Measurements from ENCODE around the gene CCDC33.
"Not testable (repeated sequence)": the region's sequence is repeated elsewhere in the genome, so short reads cannot be mapped to it uniquely, and the experiment has no call there.

CCDC33 gene

GRCh38 chr15:74338676-74339075 is 102.5 kb downstream of the CCDC33 start:
- DNase-seq = no peak

GRCh38 chr15:74339371-74339770 is 103.2 kb downstream of the CCDC33 start:
- DNase-seq = no peak

GRCh38 chr15:74340150-74340549 is 104.0 kb downstream of the CCDC33 start:
- no peak for DNase-seq

- DNase-seq = no peak
Observed at GRCh38 chr15:74343127-74343796, 107.1 kb downstream of the CCDC33 start.

- DNase-seq = no peak
Observed at GRCh38 chr15:74343797-74344127, 107.6 kb downstream of the CCDC33 start.

GRCh38 chr15:74345051-74345450 is 108.9 kb downstream of the CCDC33 start:
- DNase-seq = no peak

- DNase-seq = no peak
Observed at GRCh38 chr15:74347757-74348250, 111.7 kb downstream of the CCDC33 start.

GRCh38 chr15:74349241-74349778 is 113.2 kb downstream of the CCDC33 start:
- DNase-seq = no peak

- no peak for DNase-seq
Observed at GRCh38 chr15:74350295-74351275, 114.5 kb downstream of the CCDC33 start.

- DNase-seq = no peak
Observed at GRCh38 chr15:74351670-74352069, 115.5 kb downstream of the CCDC33 start.

GRCh38 chr15:74352393-74352910 is 116.3 kb downstream of the CCDC33 start:
- no peak for DNase-seq

- DNase-seq = not testable (repeated sequence)
Observed at GRCh38 chr15:74353992-74354391, 117.9 kb downstream of the CCDC33 start.

GRCh38 chr15:74356050-74356449 is 119.9 kb downstream of the CCDC33 start:
- not testable (repeated sequence) for DNase-seq

GRCh38 chr15:74357514-74357913 is 121.4 kb downstream of the CCDC33 start:
- DNase-seq = not testable (repeated sequence)

- not testable (repeated sequence) for DNase-seq
Observed at GRCh38 chr15:74359376-74359775, 123.2 kb downstream of the CCDC33 start.

GRCh38 chr15:74360855-74361254 is 124.7 kb downstream of the CCDC33 start:
- not testable (repeated sequence) for DNase-seq

GRCh38 chr15:74362482-74362881 is 126.4 kb downstream of the CCDC33 start:
- no peak for DNase-seq

- no peak for DNase-seq
Observed at GRCh38 chr15:74364936-74365597, 128.9 kb downstream of the CCDC33 start.

GRCh38 chr15:74365598-74366445 is 129.7 kb downstream of the CCDC33 start:
- no peak for DNase-seq

GRCh38 chr15:74367296-74367854 is 131.2 kb downstream of the CCDC33 start, which contains the start of gene CYP11A1:
Gene CYP11A1, minus strand, starts transcription at chr15:74367646. Its CDS starts 61 bp downstream, at chr15:74367585.
- DNase-seq = no peak

- no peak for DNase-seq
Observed at GRCh38 chr15:74368121-74368520, 132.0 kb downstream of the CCDC33 start.

Measured in AML-193 (cell line).